HG03095 (cell line): ENCODE results near the gene OXCT1.

Source experiments
- ATAC-seq: cut with Tn5 transposase; IDR thresholded peaks from one replicate; pipeline ENCODE4 v1.9.1; 2021; ENCODE audit warnings: moderate library complexity; ENCODE audit not compliant: unreplicated experiment

Gene OXCT1

GRCh38 chr5:41869724-41870626, at the start of gene OXCT1:
TSS of gene OXCT1 (minus strand) at chr5:41870425. CDS start at chr5:41870358, 67 bp downstream.
- ATAC-seq = peak; percentile 92

DNA sequence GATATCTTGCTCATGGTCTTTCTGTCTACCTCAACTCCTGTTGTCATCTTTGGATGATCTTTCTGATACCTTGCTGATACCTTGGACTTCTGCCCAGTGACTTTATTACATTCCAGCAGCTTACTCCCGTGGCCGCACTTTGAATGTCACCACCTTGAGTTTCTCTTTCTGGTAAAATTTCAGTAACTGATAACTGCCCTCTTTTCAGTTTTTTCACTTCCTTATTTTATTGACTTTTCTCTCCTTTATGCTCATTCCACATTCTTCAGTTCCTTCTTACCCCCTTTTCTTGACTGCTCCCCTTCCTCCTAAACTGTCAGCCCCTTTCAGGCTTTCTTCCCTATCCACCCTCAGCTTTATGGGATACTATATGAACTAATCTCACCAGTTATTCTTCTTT, 47.9 kb upstream of the OXCT1 start:
- ATAC-seq = no peak

DNA sequence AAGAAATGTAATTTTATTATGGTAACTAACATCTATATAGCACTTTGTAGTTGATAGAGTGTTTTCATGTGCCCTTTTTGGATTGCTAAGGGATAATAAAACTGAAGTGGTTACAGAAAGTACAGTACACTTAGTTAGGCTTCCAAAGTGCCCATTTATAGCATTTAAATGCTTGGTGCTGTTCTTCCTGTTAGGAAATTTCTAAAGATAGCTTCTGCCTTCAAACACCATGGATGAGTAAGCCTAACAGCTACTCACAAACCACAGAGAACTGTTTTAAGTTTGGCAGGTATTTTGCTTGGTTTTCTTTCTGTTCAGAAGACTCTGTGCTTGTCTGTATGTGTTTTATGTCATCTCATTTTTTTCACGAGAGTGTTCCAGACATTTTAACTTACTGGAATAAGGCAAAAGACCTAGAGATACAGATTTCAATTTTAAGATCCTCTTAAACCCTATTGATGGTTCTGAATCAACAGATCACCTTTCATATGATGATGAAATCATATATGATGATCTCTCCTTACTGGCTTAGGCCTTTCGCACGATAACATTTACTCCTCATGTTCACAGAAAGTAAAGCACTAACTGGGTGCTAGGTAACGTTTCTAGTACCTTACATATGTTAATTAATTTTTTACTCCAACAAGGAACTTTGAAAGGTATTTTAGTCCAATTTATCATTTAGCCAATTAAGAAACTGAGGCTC, 38.3 kb upstream of the OXCT1 start:
- ATAC-seq = no peak

DNA sequence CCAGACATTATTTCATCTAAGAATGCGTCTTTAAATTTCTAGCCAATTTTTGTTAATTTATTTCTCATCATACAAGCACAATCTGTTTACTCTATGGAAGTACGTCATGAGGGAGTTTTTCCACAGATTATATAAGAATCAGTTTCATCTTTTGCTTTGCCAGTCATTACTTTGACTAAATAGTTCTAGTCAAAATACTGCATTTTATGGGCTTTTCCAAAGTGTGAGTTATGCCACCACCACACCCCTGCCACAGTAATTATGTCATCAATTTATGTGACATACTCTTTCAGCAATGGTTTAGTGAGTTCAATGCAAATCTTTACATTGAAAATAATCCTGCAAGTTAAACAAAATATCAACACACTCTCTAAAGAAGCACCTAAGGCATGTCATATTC, 35.9 kb upstream of the OXCT1 start:
- no peak for ATAC-seq

- peak; percentile 99 for ATAC-seq
These were observed 33.9 kb upstream of the OXCT1 start, which contains the start of gene RIMOC1 for GRCh38 chr5:41903892-41904799. TSS of gene RIMOC1 (plus strand) at chr5:41904344. CDS start at chr5:41904368, 24 bp downstream.

- ATAC-seq = no peak
These were observed 33.2 kb upstream of the OXCT1 start for GRCh38 chr5:41903382-41903891.

GRCh38 chr5:41896230-41896629, 26.0 kb upstream of the OXCT1 start:
- no peak for ATAC-seq

GRCh38 chr5:41893074-41893851, 23.0 kb upstream of the OXCT1 start:
- ATAC-seq = peak; percentile 81

GRCh38 chr5:41892031-41892430, 21.8 kb upstream of the OXCT1 start:
- ATAC-seq = no peak

DNA sequence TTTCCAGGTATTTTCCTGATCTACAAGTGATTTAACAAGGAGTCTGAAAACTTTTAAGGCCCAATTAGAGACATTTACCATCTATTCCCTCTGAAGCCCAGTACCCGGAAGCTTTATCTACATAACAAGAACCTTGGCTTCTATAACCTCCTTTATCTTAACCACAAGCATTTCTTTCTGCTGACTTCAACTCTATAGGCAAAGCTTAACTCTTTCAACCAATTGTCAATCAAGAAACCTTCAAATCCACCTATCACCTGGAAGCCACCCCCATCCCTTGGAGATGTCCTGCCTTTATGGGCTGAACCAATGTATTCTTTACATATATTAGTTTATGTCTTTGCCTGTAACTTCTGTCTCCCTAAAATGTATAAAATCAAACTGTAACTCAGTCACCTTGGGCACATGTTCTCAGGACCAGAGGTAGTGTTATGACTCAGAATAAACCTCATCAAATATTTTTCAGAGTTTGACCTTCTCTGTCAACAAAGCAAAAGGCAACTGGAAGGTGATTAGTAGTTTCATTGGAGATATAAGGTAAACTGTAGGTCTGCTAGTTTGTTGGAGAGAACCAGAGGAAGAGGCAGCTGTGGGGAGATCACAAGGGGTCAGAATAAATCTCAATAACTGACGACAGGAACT, 21.0 kb upstream of the OXCT1 start:
- ATAC-seq = no peak

GRCh38 chr5:41885286-41885685, 15.1 kb upstream of the OXCT1 start:
- ATAC-seq = no peak

- ATAC-seq = no peak
These were observed 13.7 kb upstream of the OXCT1 start for GRCh38 chr5:41883936-41884335.

GRCh38 chr5:41883243-41883642, 13.0 kb upstream of the OXCT1 start:
- no peak for ATAC-seq

DNA sequence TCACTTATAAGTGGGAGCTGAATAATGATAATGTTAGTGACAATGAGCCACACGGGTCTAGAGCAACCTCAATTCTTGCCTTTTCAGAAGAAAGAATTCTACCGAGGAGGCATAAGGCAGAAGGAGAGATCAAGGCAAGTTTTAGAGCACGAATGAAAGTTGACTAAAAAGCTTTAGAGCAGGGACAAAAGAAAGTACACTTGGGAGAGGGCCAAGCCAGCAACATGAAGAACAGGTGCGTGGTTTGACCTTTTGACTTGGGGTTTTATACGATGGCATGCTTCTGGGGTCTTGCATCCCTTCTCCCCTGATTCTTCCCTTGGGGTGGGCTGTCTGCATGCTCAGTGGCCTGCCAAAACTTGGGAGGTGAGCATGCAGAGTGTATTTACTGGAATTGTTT, 12.5 kb upstream of the OXCT1 start:
- ATAC-seq = no peak

DNA sequence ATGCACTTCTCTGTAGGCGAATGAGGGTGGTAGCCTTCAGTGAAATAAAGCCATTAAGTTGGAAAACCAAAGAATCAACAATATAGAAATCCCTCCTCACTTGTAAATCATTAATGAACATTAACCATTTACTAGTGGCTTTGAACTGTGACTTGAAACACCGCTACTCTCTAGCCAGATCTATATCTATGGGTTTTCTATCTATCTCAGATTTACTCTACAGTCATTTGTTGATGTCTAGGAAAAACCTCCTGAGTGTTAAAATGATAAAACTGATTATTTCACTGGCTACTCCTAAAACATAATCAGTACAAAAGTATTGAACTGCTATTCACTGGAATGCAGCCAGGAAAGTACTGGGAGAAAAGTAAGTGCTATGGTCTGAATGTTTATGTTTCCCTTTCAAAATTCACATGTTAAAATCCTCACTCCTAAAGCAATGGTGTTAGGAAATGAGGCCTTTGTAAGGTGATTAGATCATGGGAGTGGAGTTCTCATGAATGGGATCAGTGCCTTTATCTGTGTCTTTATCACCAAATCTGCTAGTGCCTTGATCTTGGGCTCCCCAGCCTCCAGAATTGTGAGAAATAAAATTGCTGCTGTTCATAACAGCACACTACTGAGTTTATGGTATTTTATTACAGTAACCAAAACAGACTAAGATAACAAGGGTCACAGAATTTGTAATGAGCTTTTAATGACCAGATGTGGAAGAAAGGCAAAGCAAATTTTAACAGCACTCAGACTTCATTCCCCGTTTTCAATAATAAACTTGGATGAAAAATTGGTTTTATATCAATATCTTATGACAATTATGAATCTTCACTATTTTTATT, 8.6 kb upstream of the OXCT1 start:
- ATAC-seq = no peak

- no peak for ATAC-seq
These were observed 7.9 kb upstream of the OXCT1 start for GRCh38 chr5:41878173-41878572.

DNA sequence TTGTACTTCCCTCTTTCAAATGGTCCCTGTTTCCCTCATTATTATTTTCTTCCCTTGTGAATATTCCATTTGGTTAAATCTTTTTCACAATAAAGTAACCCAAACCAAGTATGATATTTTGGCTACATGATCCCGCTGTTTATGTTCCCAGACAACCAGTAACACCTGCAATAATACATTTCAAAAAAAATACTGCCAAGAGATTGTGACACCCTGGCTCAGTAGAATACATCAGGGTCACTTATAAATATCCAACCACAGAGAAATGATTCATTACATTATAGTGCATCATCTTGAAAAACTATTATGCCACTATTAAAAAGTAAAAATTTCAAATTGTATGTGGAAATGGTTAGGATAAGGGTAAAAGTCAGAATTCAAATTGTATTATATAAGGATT, 7.2 kb upstream of the OXCT1 start:
- ATAC-seq = no peak

- no peak for ATAC-seq
These were observed 6.5 kb upstream of the OXCT1 start for GRCh38 chr5:41876678-41877077.

DNA sequence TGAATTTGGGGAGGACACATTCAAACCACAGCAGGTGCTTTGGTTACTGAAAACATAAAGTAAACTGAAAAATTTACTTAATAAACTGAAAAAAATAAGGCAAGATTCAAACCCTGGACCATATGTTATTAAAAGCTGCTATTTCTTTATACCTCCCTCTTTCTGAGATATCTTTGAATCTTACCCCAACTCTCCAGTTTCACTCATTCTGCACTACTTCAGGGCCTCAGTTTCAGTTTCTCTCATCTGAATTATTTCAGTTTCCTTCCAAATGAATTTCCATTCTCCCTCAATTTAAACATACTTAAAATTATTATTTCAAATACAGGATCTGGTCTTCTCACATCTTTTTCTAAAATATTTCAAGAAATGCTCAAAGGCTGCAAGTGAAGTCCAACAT, 4.9 kb upstream of the OXCT1 start:
- no peak for ATAC-seq
